Ovary (tissue), 3 donors: Measurements from ENCODE around the gene NUAK1.

ENCODE experiments used
- CTCF ChIP-seq, 3 donors: fragments of 450-650 bp in 2 of 3; fragments of 200-600 bp in 1 of 3; IDR thresholded peaks; one replicate each; pipeline versions ENCODE4 v1.5.1 to v1.8.0; 2016 to 2022; ENCODE audit warnings: antibody characterized with exemption in 3 of 3, mild to moderate bottlenecking in 1 of 3
- EP300 ChIP-seq: sonication (generic); formaldehyde crosslinking; IDR thresholded peaks from one replicate; pipeline ENCODE4 v1.6.1; 2017; ENCODE audit warnings: antibody characterized with exemption
- POLR2A ChIP-seq: fragments of 450-650 bp; IDR thresholded peaks from one replicate; pipeline ENCODE4 v1.6.1; 2017; ENCODE audit warnings: antibody characterized with exemption, mild to moderate bottlenecking, moderate library complexity
- donor health status: DM: no; HTN: no; CAD: no.

- no peak for TF ChIP-seq CTCF (IDR thresholded peaks at IDR 0.05)
- TF ChIP-seq POLR2A: no peak
- TF ChIP-seq EP300: no peak
Measured at GRCh38 chr12:106044773-106045172, 94.0 kb downstream of the NUAK1 start.
